SU-DHL-6 (cell line): ENCODE measurements around the gene CABCOCO1.

Source experiments
- H2AFZ ChIP-seq: fragments of 200-600 bp; sonication (generic); 2 replicates; pipeline ENCODE4 v1.6.1; 2014; ENCODE audit warnings: low read depth, mild to moderate bottlenecking, moderate library complexity, mixed read lengths, antibody characterized with exemption, low read length; ENCODE audit not compliant: severe bottlenecking
- H3F3A ChIP-seq: fragments of 200-600 bp; shearing (Covaris generic); 2 replicates; pipeline ENCODE4 v1.6.0; 2016; ENCODE audit warnings: antibody characterized with exemption, mild to moderate bottlenecking; ENCODE audit not compliant: insufficient read depth
- H3K27ac ChIP-seq: fragments of 200-600 bp; sonication (generic); 2 replicates; pipeline ENCODE4 v1.5.1; 2016; ENCODE audit warnings: low read depth, mild to moderate bottlenecking, low read length, moderate library complexity, mixed read lengths
- H3K27me3 ChIP-seq: fragments of 200-600 bp; sonication (generic), shearing (Covaris generic); 2 replicates; pipeline ENCODE4 v1.6.0; 2014; ENCODE audit warnings: mild to moderate bottlenecking, low read length
- H3K36me3 ChIP-seq: fragments of 200-600 bp; sonication (generic); 2 replicates; pipeline ENCODE4 v1.6.1; 2014; ENCODE audit warnings: mild to moderate bottlenecking, low read length, mixed read lengths
- H3K4me2 ChIP-seq: fragments of 300-600, 200-600 bp; shearing (Covaris generic), sonication (generic); 2 replicates; pipeline ENCODE4 v1.6.0; 2014; ENCODE audit warnings: low read length, low read depth, mild to moderate bottlenecking; ENCODE audit not compliant: poor library complexity, severe bottlenecking
- H3K4me3 ChIP-seq: fragments of 200-600 bp; sonication (generic); 2 replicates; pipeline ENCODE4 v1.5.1; 2014; ENCODE audit warnings: antibody characterized with exemption, low read length, mild to moderate bottlenecking, mixed read lengths; ENCODE audit not compliant: insufficient read depth, poor library complexity, severe bottlenecking
- H3K79me2 ChIP-seq: fragments of 200-600 bp; sonication (generic); 2 replicates; pipeline ENCODE4 v1.6.1; 2014; ENCODE audit warnings: mild to moderate bottlenecking, low read length, moderate library complexity; ENCODE audit not compliant: insufficient read depth
- H3K9ac ChIP-seq: fragments of 200-600 bp; sonication (generic); 2 replicates; pipeline ENCODE4 v1.7.0; 2014; ENCODE audit warnings: mild to moderate bottlenecking, low read length
- H3K9me2 ChIP-seq: fragments of 200-600 bp; sonication (generic); replicated peaks from 2 replicates; pipeline ENCODE4 v1.6.1; 2014; ENCODE audit warnings: low read length; ENCODE audit not compliant: insufficient read depth
- H3K9me3 ChIP-seq: fragments of 200-600 bp; sonication (generic); 2 replicates; pipeline ENCODE4 v1.6.1; 2014; ENCODE audit warnings: low read length, mixed read lengths; ENCODE audit not compliant: insufficient read depth
- H4K20me1 ChIP-seq: fragments of 200-600 bp; sonication (generic); 2 replicates; pipeline ENCODE4 v1.6.1; 2014; ENCODE audit warnings: low read depth, mild to moderate bottlenecking, antibody characterized with exemption, low read length, moderate library complexity, mixed read lengths
- EZH2phosphoT487 ChIP-seq: fragments of 200-600 bp; sonication (generic), shearing (Covaris generic); conservative IDR thresholded peaks from 2 replicates; pipeline ENCODE4 v1.6.1; 2018; ENCODE audit warnings: mild to moderate bottlenecking, antibody characterized with exemption, low read length, moderate library complexity, mixed read lengths
- TF ChIP-seq, protein P1 (sequence below): fragments of 200-600 bp; sonication (generic); IDR thresholded peaks from one replicate; pipeline ENCODE4 v1.5.1; 2017; ENCODE audit warnings: antibody characterized with exemption, mild to moderate bottlenecking, low read length, moderate library complexity; ENCODE audit not compliant: insufficient read depth, poor library complexity, severe bottlenecking

Gene CABCOCO1

DNA sequence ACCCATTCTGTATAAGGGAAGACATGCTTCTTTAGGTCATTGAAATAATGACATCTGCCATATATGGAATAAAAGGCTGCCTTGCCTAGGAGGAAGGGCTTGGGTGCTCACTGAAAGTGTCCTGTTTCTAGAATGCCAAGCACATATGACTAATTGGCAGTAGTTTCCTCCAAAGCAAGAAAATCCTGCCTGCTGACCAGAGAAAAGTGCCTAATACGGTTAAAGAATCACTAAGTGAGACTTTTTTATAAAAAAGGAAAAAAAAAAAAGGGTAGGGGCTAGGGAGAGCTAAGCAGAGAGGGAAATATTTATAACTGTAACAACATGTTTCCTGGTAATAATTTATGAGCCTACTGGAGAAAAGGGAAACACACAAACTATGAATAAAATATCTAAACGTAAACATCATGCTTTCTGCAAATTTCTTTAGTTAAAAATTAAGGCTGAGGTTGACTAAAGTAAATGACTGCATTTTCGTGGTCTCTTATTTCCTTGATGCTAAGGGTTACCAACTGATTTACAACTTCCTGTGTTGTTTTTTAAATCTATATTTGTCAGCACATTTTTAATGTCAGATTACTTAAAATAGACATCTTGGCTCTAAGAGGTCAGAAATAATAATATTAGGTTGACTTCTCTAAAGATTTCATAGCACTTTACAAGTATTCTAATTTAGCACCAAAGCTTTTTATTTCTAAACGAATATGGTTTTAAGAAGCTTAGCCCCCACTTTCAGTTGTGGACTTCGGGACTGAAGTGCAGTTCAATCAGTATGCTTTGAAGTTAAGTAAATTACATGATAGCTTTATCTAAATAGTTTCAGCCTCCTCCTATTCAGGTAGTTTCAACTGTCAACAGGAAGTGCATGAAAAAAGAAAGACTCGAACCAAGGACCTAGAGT is 89.6 kb downstream of the CABCOCO1 start:
- Histone ChIP-seq H3K79me2 (no peaks in the 10 kb centered on the region), H3K9me2 (no peaks in the 10 kb centered on the region), H3K36me3 (no peaks in the 10 kb centered on the region), H3K27me3 (no peaks in the 10 kb centered on the region), H3K27ac (peak overlapping the region; percentile 73), H2AFZ (peak overlapping the region; percentile 68), H3K4me2 (peak overlapping the region; percentile 59), H3K9ac (peak overlapping the region; percentile 31), H3F3A (peaks cover 16% of the 10 kb centered on the region; the same call in 1 of the 2 replicates), H3K9me3 (no peaks in the 10 kb centered on the region), H3K4me3 (peak overlapping the region; percentile 34), H4K20me1 (no peaks in the 10 kb centered on the region)
- TF ChIP-seq, protein P1, sequence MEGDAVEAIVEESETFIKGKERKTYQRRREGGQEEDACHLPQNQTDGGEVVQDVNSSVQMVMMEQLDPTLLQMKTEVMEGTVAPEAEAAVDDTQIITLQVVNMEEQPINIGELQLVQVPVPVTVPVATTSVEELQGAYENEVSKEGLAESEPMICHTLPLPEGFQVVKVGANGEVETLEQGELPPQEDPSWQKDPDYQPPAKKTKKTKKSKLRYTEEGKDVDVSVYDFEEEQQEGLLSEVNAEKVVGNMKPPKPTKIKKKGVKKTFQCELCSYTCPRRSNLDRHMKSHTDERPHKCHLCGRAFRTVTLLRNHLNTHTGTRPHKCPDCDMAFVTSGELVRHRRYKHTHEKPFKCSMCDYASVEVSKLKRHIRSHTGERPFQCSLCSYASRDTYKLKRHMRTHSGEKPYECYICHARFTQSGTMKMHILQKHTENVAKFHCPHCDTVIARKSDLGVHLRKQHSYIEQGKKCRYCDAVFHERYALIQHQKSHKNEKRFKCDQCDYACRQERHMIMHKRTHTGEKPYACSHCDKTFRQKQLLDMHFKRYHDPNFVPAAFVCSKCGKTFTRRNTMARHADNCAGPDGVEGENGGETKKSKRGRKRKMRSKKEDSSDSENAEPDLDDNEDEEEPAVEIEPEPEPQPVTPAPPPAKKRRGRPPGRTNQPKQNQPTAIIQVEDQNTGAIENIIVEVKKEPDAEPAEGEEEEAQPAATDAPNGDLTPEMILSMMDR: no peak
- TF ChIP-seq EZH2phosphoT487: no peak

DNA sequence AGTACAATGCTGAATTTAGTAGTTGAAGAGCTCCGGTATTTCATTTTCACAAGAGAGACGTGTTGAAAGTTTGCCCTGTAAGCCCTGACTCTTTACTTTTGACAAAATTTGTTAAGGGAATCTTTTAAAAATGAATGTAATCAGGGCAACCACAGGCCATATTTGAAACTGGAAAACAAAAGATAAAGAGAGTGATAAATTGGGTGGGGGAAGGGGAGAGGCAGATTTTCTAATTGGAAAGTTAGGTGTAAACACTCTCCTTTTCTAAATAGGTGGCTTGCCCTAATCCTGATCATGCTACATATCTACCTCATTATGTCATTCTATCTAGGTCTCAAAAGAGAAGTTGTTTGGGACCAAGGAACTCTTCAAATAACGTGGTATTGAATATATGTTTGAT is 90.7 kb downstream of the CABCOCO1 start:
- H3K27me3 ChIP-seq: no peaks in the 10 kb centered on the region
- peak overlapping the region; percentile 73; the same call in 1 of the 2 replicates for H3K27ac ChIP-seq
- H3F3A ChIP-seq: peaks cover 16% of the 10 kb centered on the region; the same call in 1 of the 2 replicates
- H3K9me3 ChIP-seq: no peaks in the 10 kb centered on the region
- H4K20me1 ChIP-seq: no peaks in the 10 kb centered on the region
- H3K9me2 ChIP-seq: no peaks in the 10 kb centered on the region
- H3K79me2 ChIP-seq: no peaks in the 10 kb centered on the region
- H3K4me3 ChIP-seq: no peak overlapping the region
- no peak for TF ChIP-seq EZH2phosphoT487
- TF ChIP-seq, protein P1: no peak
- peak overlapping the region; percentile 59 for H3K4me2 ChIP-seq
- H3K36me3 ChIP-seq: no peaks in the 10 kb centered on the region
- no peak overlapping the region for H3K9ac ChIP-seq
- H2AFZ ChIP-seq: no peak overlapping the region

- Histone ChIP-seq H2AFZ (no peak overlapping the region), H3K4me2 (no peak overlapping the region), H3K9ac (no peak overlapping the region), H3K9me2 (no peaks in the 10 kb centered on the region), H3K27ac (no peak overlapping the region), H3K4me3 (no peak overlapping the region), H4K20me1 (no peaks in the 10 kb centered on the region), H3K9me3 (no peaks in the 10 kb centered on the region), H3K27me3 (no peaks in the 10 kb centered on the region), H3K36me3 (no peaks in the 10 kb centered on the region), H3F3A (peaks cover 16% of the 10 kb centered on the region; the same call in 1 of the 2 replicates), H3K79me2 (no peaks in the 10 kb centered on the region)
- TF ChIP-seq, protein P1: no peak
- no peak for TF ChIP-seq EZH2phosphoT487
These were observed 92.1 kb downstream of the CABCOCO1 start for GRCh38 chr10:61754587-61755550.
